ENCODE data around the gene DLK2.

The DLK2 gene

DNA sequence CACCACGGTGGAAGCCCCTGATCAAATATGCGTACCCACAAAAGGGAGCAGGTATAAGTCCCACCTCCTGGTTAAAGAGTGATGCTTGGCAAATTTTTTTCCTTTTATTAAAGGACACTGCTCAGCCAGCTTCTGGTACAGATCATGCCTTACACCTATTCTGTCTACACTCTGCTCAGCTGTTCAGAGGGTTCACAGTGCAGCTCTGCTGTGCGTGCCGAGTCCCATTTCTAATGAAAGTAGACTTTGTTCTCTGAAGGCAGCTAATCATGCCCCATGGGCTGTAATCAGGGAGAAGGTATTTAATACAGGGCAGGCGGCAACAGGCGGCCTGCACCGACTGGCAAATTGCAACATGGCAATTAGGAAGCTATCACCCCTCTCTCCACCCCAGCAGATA, 38.5 kb upstream of the DLK2 start:
- TF ChIP-seq, protein P1, sequence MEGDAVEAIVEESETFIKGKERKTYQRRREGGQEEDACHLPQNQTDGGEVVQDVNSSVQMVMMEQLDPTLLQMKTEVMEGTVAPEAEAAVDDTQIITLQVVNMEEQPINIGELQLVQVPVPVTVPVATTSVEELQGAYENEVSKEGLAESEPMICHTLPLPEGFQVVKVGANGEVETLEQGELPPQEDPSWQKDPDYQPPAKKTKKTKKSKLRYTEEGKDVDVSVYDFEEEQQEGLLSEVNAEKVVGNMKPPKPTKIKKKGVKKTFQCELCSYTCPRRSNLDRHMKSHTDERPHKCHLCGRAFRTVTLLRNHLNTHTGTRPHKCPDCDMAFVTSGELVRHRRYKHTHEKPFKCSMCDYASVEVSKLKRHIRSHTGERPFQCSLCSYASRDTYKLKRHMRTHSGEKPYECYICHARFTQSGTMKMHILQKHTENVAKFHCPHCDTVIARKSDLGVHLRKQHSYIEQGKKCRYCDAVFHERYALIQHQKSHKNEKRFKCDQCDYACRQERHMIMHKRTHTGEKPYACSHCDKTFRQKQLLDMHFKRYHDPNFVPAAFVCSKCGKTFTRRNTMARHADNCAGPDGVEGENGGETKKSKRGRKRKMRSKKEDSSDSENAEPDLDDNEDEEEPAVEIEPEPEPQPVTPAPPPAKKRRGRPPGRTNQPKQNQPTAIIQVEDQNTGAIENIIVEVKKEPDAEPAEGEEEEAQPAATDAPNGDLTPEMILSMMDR (conservative IDR thresholded peaks at IDR 0.05; ENCODE audit: low read depth): no peak
- POLR2A ChIA-PET (ENCODE audit: low non-redundant PET): interaction anchor here (1.3 kb wide), 1 partner anchor 16 kb away, joined by 4 read pairs; the partner anchor contains the start of gene TJAP1
- H3K27ac ChIP-seq: peak overlapping the region; percentile 99
- CTCF ChIA-PET: interaction anchor here (0.7 to 1.3 kb wide), 5 partner anchors 8 to 230 kb away, joined by 3 to 6 read pairs (median 4); no protein-coding TSS in a partner anchor
- peak; percentile 55 for DNase-seq (ENCODE audit: low spot score)

DNA sequence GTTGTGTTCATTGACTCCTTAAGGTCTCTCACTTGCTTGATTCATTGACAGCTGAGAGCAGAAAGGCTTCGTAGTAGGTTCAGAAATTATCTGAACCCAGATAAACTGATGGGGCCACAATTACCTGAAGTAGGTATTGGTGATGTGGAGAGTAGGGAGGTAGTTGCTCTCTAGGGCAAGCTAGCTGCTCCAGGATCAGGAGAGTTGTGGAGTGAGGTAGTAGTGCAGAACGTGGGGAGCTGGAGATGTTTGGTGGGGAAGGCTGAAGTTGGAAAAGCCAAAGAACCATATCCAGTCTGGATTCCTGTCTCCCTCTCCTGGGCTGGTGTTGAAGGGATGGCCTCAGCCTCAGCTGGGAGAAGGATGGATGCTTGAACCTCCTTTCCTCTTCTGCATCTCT, 37.9 kb upstream of the DLK2 start:
- POLR2A ChIA-PET (ENCODE audit: low non-redundant PET): no interaction called here
- peak overlapping the region; percentile 99 for H3K27ac ChIP-seq
- no peak for DNase-seq (ENCODE audit: low spot score)
- TF ChIP-seq, protein P1 (conservative IDR thresholded peaks at IDR 0.05; ENCODE audit: low read depth): no peak
- CTCF ChIA-PET: interaction anchor here (0.7 to 1.0 kb wide), 2 partner anchors 8 to 95 kb away, joined by 3 read pairs; no protein-coding TSS in a partner anchor

DNA sequence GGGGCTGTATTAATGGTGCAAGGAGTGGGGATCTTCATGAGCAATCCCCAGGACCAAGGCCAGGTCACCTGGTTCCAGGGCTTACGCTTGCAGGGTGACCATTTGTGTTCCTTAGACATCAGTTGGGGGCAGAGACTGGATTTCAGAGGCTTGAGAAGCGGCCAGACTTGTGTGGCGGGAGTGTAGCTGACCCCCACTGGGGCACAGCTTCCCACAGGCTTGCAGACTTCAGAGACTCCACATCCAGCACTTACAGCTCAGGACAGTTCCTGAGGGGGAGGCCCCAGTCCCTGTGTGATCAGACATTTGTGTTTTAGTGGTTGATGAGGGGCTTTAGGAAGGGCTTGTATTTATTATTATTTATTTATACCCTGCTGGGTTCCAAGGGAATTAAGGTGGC, 37.3 kb upstream of the DLK2 start:
- TF ChIP-seq, protein P1 (conservative IDR thresholded peaks at IDR 0.05; ENCODE audit: low read depth): no peak
- ChIA-PET POLR2A (ENCODE audit: low non-redundant PET) (no interaction called here), CTCF (interaction anchor here (0.6 to 1.4 kb wide), 4 partner anchors 14 to 229 kb away, joined by 3 to 6 read pairs (median 3); partner anchors contain the start of gene ABCC10)
- H3K27ac ChIP-seq: no peak overlapping the region
- DNase-seq (ENCODE audit: low spot score): no peak

DNA sequence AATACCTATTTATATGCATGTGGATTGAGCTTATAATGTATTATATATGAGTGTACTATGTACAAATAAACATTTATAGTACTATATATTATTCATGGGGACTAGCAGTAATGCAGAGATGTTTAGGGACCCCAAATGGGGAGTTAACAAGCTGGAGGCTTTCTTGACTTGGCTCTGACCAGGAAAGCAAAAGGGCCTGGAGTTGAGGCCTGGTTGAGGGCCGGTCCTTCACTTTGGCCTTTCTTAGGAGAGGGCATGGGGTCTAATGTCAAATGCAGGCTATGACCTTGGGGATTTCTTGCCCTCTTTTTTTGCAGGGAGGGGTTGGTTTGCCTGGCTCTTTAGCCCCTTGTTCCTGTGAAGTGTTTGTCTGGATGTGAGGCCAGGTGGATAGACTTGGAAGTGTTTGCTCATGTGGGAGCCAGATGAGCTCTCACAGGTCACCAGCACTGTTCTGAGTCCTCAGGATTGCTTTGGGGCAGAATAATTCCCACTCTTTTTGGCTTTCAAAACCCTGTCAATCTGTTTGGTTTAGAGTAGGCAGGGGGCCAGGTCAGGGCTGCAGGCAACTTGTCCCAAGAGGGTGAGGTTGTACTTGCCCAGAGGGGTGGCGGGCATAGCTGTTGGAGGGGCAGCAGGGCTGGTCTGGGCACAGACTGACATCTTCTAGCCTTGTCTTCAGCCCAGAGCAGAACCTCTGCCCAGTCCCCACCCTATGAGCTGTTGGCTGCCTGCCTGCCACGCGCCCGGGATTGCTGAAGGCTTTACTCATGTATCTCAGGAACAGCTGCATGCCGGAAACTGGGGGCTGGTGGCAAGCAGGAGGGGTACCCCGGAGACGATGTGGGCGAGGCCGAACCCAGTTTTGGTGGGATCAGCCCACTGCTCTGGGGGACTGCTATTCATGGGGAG, 36.7 kb upstream of the DLK2 start:
- H3K27ac ChIP-seq: no peak overlapping the region
- DNase-seq (ENCODE audit: low spot score): peak; percentile 80
- TF ChIP-seq, protein P1 (conservative IDR thresholded peaks at IDR 0.05; ENCODE audit: low read depth): no peak
- POLR2A ChIA-PET (ENCODE audit: low non-redundant PET): no interaction called here
- CTCF ChIA-PET: interaction anchor here (0.6 to 1.4 kb wide), 4 partner anchors 15 to 228 kb away, joined by 3 to 6 read pairs (median 4); partner anchors contain the start of gene ABCC10

DNA sequence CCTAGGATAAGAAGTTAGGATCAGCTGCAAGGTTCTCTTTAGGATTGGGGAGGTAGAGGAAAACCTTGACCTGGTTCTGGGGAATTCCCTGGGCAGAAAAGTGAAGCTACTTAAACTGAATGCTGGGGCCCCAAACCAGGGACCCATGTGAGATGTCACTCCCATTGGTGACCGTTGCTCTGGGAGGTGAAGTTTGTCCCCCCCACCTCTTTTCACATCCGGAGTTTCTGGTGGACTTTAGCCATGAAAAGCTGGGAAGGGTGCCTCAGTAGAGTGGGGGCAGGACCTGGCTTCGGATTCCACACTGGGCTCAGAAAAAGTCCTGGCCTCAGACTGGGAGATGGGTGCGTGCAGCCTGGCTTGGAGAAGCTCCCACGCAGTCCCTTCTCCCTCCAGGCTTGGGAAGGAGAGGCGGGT, 35.2 kb upstream of the DLK2 start:
- TF ChIP-seq, protein P1 (conservative IDR thresholded peaks at IDR 0.05; ENCODE audit: low read depth): no peak
- H3K27ac ChIP-seq: no peak overlapping the region
- POLR2A ChIA-PET (ENCODE audit: low non-redundant PET): no interaction called here
- CTCF ChIA-PET: interaction anchor here (0.6 to 1.4 kb wide), 2 partner anchors 10 to 35 kb away, joined by 3 to 5 read pairs; partner anchors contain the start of gene DLK2
- DNase-seq (ENCODE audit: low spot score): no peak

DNA sequence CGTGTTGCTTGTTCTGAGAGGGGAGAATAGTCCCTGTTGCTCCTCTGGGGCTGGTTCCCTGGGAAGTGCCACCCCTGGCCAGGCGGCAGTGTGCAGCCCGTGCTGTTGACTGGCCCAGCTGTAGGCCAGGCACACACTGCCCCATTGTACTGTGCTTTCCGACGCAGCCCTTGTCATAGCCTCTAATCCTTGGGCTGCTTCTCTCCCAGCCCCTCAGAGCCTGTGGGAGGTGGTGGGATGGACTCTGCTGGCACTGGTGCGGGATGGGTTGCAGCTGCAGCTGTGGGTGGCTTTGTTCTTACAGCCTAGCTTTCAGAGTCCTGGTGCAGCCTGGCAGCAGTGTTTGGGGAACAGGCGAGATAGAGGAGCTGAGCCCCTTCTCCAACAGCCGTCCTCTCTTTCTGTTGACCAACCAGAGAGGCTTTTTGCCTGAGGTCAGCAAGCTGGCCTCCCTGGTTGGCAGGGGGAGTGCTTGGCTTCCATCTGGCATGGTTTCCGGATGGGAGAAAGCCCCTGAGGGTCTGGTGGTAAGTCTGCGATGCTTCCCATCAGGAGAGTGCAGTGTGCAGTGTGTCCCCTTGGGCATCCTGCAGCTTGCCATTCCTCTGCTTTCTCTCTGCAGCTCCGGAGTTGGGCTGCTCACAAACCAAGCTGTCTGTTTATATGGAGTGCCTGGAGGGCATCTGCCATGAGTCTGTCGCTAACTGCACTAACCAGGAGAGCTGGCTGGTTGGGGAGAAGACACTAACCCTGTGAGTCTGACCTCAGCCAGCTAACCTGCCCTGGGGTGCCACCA, 34.1 kb upstream of the DLK2 start:
- CTCF ChIA-PET: interaction anchor here (1.4 kb wide), 1 partner anchor 34 kb away, joined by 5 read pairs; the partner anchor contains the start of gene DLK2
- H3K27ac ChIP-seq: no peak overlapping the region; the same call in 1 of the 2 replicates
- DNase-seq (ENCODE audit: low spot score): no peak
- POLR2A ChIA-PET (ENCODE audit: low non-redundant PET): interaction anchor here (0.6 kb wide), 1 partner anchor 12 kb away, joined by 8 read pairs; the partner anchor contains the start of gene TJAP1
- TF ChIP-seq, protein P1 (conservative IDR thresholded peaks at IDR 0.05; ENCODE audit: low read depth): no peak
